Calu3 (cell line): ENCODE measurements around the gene FCER1G. TPM values are rescaled to one million over a fixed set of nuclear protein-coding genes. Genes with fewer than 3 reads are reported as not detected.

Source experiments
- BruUV-seq: library from RNA; stranded (reverse); fragments of 400-500 nt; replicated peaks from 2 replicates; lab custom pipeline; 2021; lab: Mats Ljungman, UMichigan
- CTCF ChIA-PET: fragments of 300-600 bp; sonication (Branson Sonifier 250); formaldehyde crosslinking; loops from one replicate; lab custom pipeline; 2022; ENCODE audit warnings: antibody characterized with exemption; lab: Charles Lee
- DNase-seq: peaks from one replicate; pipeline ENCODE4 v3.0.0; 2022
- H3K27ac Mint-ChIP-seq: one replicate; pipeline ENCODE4 v1.8.0; 2022; ENCODE audit warnings: mixed read lengths; ENCODE audit not compliant: unreplicated experiment
- H3K27me3 Mint-ChIP-seq: one replicate; pipeline ENCODE4 v1.8.0; 2022; ENCODE audit warnings: mixed read lengths; ENCODE audit not compliant: unreplicated experiment
- H3K36me3 Mint-ChIP-seq: one replicate; pipeline ENCODE4 v1.8.0; 2022; ENCODE audit warnings: mild to moderate bottlenecking, moderate library complexity, mixed read lengths; ENCODE audit not compliant: insufficient read depth, unreplicated experiment
- H3K4me1 Mint-ChIP-seq: one replicate; pipeline ENCODE4 v1.8.0; 2022; ENCODE audit warnings: mild to moderate bottlenecking, low read depth, mixed read lengths; ENCODE audit not compliant: unreplicated experiment
- H3K4me3 Mint-ChIP-seq: one replicate; pipeline ENCODE4 v1.8.0; 2022; ENCODE audit warnings: mild to moderate bottlenecking, low read depth, moderate library complexity, mixed read lengths; ENCODE audit not compliant: unreplicated experiment
- H3K9me3 Mint-ChIP-seq: one replicate; pipeline ENCODE4 v1.8.0; 2022; ENCODE audit warnings: low read depth, mixed read lengths; ENCODE audit not compliant: unreplicated experiment
- CTCF ChIP-seq: fragments of 200-600 bp; IDR thresholded peaks from one replicate; pipeline ENCODE4 v1.8.0; 2022; ENCODE audit warnings: antibody characterized with exemption; ENCODE audit not compliant: unreplicated experiment
- intact Hi-C: fragments of 100-400 bp; cut with micrococcal nuclease; formaldehyde crosslinking; loops from one replicate; pipeline ENCODE4 v1.10.0; 2022; ENCODE audit not compliant: unreplicated experiment
- total RNA-seq: library from RNA; stranded (reverse); gene quantifications from 2 replicates; pipeline ENCODE4 v1.2.3, GENCODE V29; 2022

Gene FCER1G
- total RNA-seq, 1 experiment from 2014 or later, result not detected

GRCh38 chr1:161176468-161177111, 38.5 kb upstream of the FCER1G start:
- intact Hi-C loops, result no loop called here
- TF ChIP-seq CTCF, result no peak
- no TSS peak for BruUV-seq
- peak overlapping the region; percentile 97 for H3K27ac Mint-ChIP-seq
- DNase-seq, result no peak
- peak overlapping the region; percentile 100 for H3K4me3 Mint-ChIP-seq
- H3K36me3 Mint-ChIP-seq, result peaks cover 46% of the 10 kb centered on the region
- CTCF ChIA-PET, result interaction anchor here (0.6 to 1.8 kb wide), 3 partner anchors 10 to 585 kb away, joined by 4 to 7 read pairs (median 4); partner anchors contain the start of gene PPOX
- H3K9me3 Mint-ChIP-seq, result no peaks in the 10 kb centered on the region
- no peaks in the 10 kb centered on the region for H3K27me3 Mint-ChIP-seq
- H3K4me1 Mint-ChIP-seq, result peaks cover 27% of the 10 kb centered on the region

- Mint-ChIP-seq H3K36me3 (peaks cover 40% of the 10 kb centered on the region), H3K27me3 (no peaks in the 10 kb centered on the region), H3K27ac (peak within 1 kb of the TSS; percentile 97), H3K9me3 (no peaks in the 10 kb centered on the region), H3K4me3 (peak within 1 kb of the TSS; percentile 100), H3K4me1 (peaks cover 34% of the 10 kb centered on the region)
- BruUV-seq, result TSS peak; percentile 97
- CTCF ChIA-PET, result interaction anchor here (0.5 to 1.8 kb wide), 5 partner anchors 9 to 586 kb away, joined by 3 to 7 read pairs (median 4); partner anchors contain the start of gene PPOX
- intact Hi-C loops, result no loop called here
- peak; percentile 98 for DNase-seq
- TF ChIP-seq CTCF, result peak; percentile 25
These were observed 37.8 kb upstream of the FCER1G start, which contains the start of gene B4GALT3 for GRCh38 chr1:161177112-161177935. TSS of gene B4GALT3 (minus strand) at chr1:161177507. CDS start at chr1:161176060, 1,447 bp downstream.

- intact Hi-C loops, result no loop called here
- Mint-ChIP-seq H3K4me3 (peak overlapping the region; percentile 100), H3K4me1 (peaks cover 40% of the 10 kb centered on the region), H3K9me3 (no peaks in the 10 kb centered on the region), H3K36me3 (peaks cover 34% of the 10 kb centered on the region), H3K27me3 (no peaks in the 10 kb centered on the region), H3K27ac (peak overlapping the region; percentile 97)
- CTCF ChIA-PET, result interaction anchor here (0.6 to 1.8 kb wide), 3 partner anchors 9 to 143 kb away, joined by 3 to 7 read pairs (median 4); partner anchors contain the start of gene PPOX
- no TSS peak for BruUV-seq
- peak; percentile 0 for TF ChIP-seq CTCF
- no peak for DNase-seq
These were observed 37.2 kb upstream of the FCER1G start for GRCh38 chr1:161177936-161178244.

GRCh38 chr1:161179698-161180097, 35.4 kb upstream of the FCER1G start:
- Mint-ChIP-seq H3K4me1 (peaks cover 45% of the 10 kb centered on the region), H3K9me3 (no peaks in the 10 kb centered on the region), H3K27ac (no peak overlapping the region), H3K4me3 (no peak overlapping the region), H3K27me3 (no peaks in the 10 kb centered on the region), H3K36me3 (peaks cover 19% of the 10 kb centered on the region)
- DNase-seq, result no peak
- TF ChIP-seq CTCF, result no peak
- intact Hi-C loops, result no loop called here
- BruUV-seq, result no TSS peak
- CTCF ChIA-PET, result no interaction called here
